HG03045 (cell line): ENCODE results near the gene C1orf198.

Experiments used
- ATAC-seq: cut with Tn5 transposase; IDR thresholded peaks from one replicate; pipeline ENCODE4 v1.9.1; 2021; ENCODE audit warnings: mild to moderate bottlenecking, moderate library complexity; ENCODE audit not compliant: unreplicated experiment

The C1orf198 gene

GRCh38 chr1:230790026-230790425 is 78.3 kb downstream of the C1orf198 start:
- ATAC-seq: no peak

- no peak for ATAC-seq
Measured at GRCh38 chr1:230788561-230789275, 79.6 kb downstream of the C1orf198 start.

- ATAC-seq: no peak
Measured at GRCh38 chr1:230787471-230787870, 80.8 kb downstream of the C1orf198 start.
